Endothelial cell of umbilical vein (primary cell): ENCODE results near the gene PPP1R1A. TPM values are rescaled to one million over a fixed set of nuclear protein-coding genes. Genes with fewer than 3 reads are reported as not detected.

Source experiments
- BruUV-seq: library from RNA; stranded (reverse); fragments of 400-500 nt; replicated peaks from 2 replicates; lab custom pipeline; 2021; lab: Mats Ljungman, UMichigan
- CTCF ChIA-PET: fragments of 300-600, 350-600 bp; sonication (Branson Sonifier 250); formaldehyde crosslinking; loops from one replicate; lab custom pipeline; 2021; ENCODE audit warnings: antibody characterized with exemption, inconsistent platforms; lab: Charles Lee
- POLR2A ChIA-PET: fragments of 300-600, 350-600 bp; sonication (Branson Sonifier 250); formaldehyde crosslinking; loops from one replicate; lab custom pipeline; 2021; ENCODE audit warnings: antibody characterized with exemption, inconsistent platforms; lab: Charles Lee
- DNase-seq: peaks from one replicate; pipeline ENCODE4 v3.0.0-alpha.2; 2011; ENCODE audit warnings: low read depth, low spot score
- FAIRE-seq: peaks from 2 replicates; lab custom pipeline; 2011; peaks lifted over from hg19 to GRCh38; lab: Jason Lieb, UNC
- H2AFZ ChIP-seq: 2 replicates; pipeline ENCODE4 v1.6.0; 2012; ENCODE audit warnings: low read depth, low read length, control low read depth, inconsistent platforms
- H3K27ac ChIP-seq: 2 replicates; pipeline ENCODE4 v1.5.1; 2011; ENCODE audit warnings: low read depth, mild to moderate bottlenecking, control low read depth, low read length, moderate library complexity; ENCODE audit not compliant: insufficient read depth
- H3K27me3 ChIP-seq, 2 experiments: 2 replicates each; pipeline versions ENCODE4 v1.6.0 to v1.6.1; 2011; ENCODE audit warnings: low read length in 2 of 2, mixed read lengths in 1 of 2; ENCODE audit not compliant: control insufficient read depth in 2 of 2, insufficient read depth in 2 of 2
- H3K36me3 ChIP-seq, 2 experiments: 2 replicates in 1 of 2; 3 replicates in 1 of 2; pipeline ENCODE4 v1.5.1; 2011; ENCODE audit warnings: low read length in 2 of 2, mild to moderate bottlenecking in 1 of 2, moderate library complexity in 1 of 2; ENCODE audit not compliant: control insufficient read depth in 2 of 2, insufficient read depth in 2 of 2; ENCODE audit errors: extremely low read depth in 1 of 2
- H3K4me1 ChIP-seq: 3 replicates; pipeline ENCODE4 v1.5.1; 2011; ENCODE audit warnings: mild to moderate bottlenecking, low read length; ENCODE audit not compliant: control insufficient read depth, insufficient read depth; ENCODE audit errors: extremely low read depth
- H3K4me2 ChIP-seq: 2 replicates; pipeline ENCODE4 v1.6.1; 2011; ENCODE audit warnings: low read length, control low read depth, mixed read lengths; ENCODE audit not compliant: insufficient read depth
- H3K4me3 ChIP-seq, 3 experiments: fragments of 200-600 bp in 1 of 3; sonication (generic), shearing (Covaris generic) in 1 of 3; replicated peaks in 1 of 3; 2 replicates each; pipeline ENCODE4 v1.5.1; 2011 to 2016; ENCODE audit warnings: control low read depth in 3 of 3, low read length in 3 of 3, mild to moderate bottlenecking in 2 of 3, inconsistent platforms in 1 of 3, low read depth in 1 of 3, moderate library complexity in 1 of 3; ENCODE audit not compliant: insufficient read depth in 1 of 3
- H3K79me2 ChIP-seq: 2 replicates; pipeline ENCODE4 v1.6.0; 2012; ENCODE audit warnings: low read length, inconsistent platforms; ENCODE audit not compliant: control insufficient read depth, insufficient read depth
- H3K9ac ChIP-seq: replicated peaks from 2 replicates; pipeline ENCODE3; 2011; ENCODE audit warnings: low read length, control low read depth; ENCODE audit not compliant: insufficient read depth; ENCODE audit errors: extremely low read depth
- H3K9me1 ChIP-seq: replicated peaks from 3 replicates; pipeline ENCODE4 v1.6.0; 2011; ENCODE audit warnings: mild to moderate bottlenecking, low read length; ENCODE audit not compliant: control insufficient read depth, insufficient read depth; ENCODE audit errors: extremely low read depth
- H3K9me3 ChIP-seq: replicated peaks from 2 replicates; pipeline ENCODE4 v1.5.1; 2012; ENCODE audit warnings: low read length, inconsistent platforms; ENCODE audit not compliant: control insufficient read depth, insufficient read depth
- H4K20me1 ChIP-seq: replicated peaks from 2 replicates; pipeline ENCODE3; 2011; ENCODE audit warnings: mild to moderate bottlenecking, low read length; ENCODE audit not compliant: control insufficient read depth, insufficient read depth; ENCODE audit errors: extremely low read depth
- CTCF ChIP-seq, 2 donors: IDR thresholded peaks; 1 replicate in 1 of 2; 2 replicates in 1 of 2; pipeline ENCODE4 v1.5.1; 2011; ENCODE audit warnings: low read length in 2 of 2, mild to moderate bottlenecking in 2 of 2, moderate library complexity in 2 of 2, control low read depth in 1 of 2, inconsistent platforms in 1 of 2, low read depth in 1 of 2; ENCODE audit not compliant: insufficient read depth in 1 of 2; ENCODE audit errors: extremely low read depth in 1 of 2
- EZH2 ChIP-seq: IDR thresholded peaks from 2 replicates; pipeline ENCODE4 v1.6.1; 2012; ENCODE audit warnings: borderline replicate concordance, low read depth, mild to moderate bottlenecking, moderate library complexity, low read length, inconsistent platforms; ENCODE audit not compliant: severe bottlenecking
- FOS ChIP-seq: IDR thresholded peaks from 2 replicates; pipeline ENCODE4 v1.6.1; 2011; ENCODE audit warnings: mild to moderate bottlenecking, low read length, moderate library complexity, borderline replicate concordance; ENCODE audit not compliant: insufficient read depth
- GATA2 ChIP-seq: IDR thresholded peaks from 2 replicates; pipeline ENCODE4 v1.7.0; 2011; ENCODE audit warnings: low read depth, mild to moderate bottlenecking, moderate library complexity, mixed read lengths, low read length; ENCODE audit not compliant: insufficient read length, insufficient read depth
- JUN ChIP-seq: IDR thresholded peaks from 2 replicates; pipeline ENCODE4 v1.6.1; 2011; ENCODE audit warnings: borderline replicate concordance, low read depth; ENCODE audit not compliant: insufficient read length, insufficient read depth
- MYC ChIP-seq: IDR thresholded peaks from one replicate; pipeline ENCODE4 v1.6.1; 2011; ENCODE audit warnings: mild to moderate bottlenecking, low read depth, low read length
- POLR2A ChIP-seq: IDR thresholded peaks from 2 replicates; pipeline ENCODE4 v1.6.1; 2012; ENCODE audit warnings: low read depth, mild to moderate bottlenecking, control low read depth, low read length
- POLR2AphosphoS5 ChIP-seq: IDR thresholded peaks from 2 replicates; pipeline ENCODE4 v1.6.1; 2012; ENCODE audit warnings: low read depth, mild to moderate bottlenecking, control low read depth, low read length, moderate library complexity; ENCODE audit not compliant: insufficient read depth
- dilution Hi-C: fragments of 300-500 bp; cut with MboI; formaldehyde crosslinking; loops from one replicate; pipeline ENCODE4 v1.15.0; 2019; ENCODE audit warnings: low sequenced_read_pairs; ENCODE audit not compliant: extremely low pct_ligation_motif_present
- intact Hi-C: fragments of 100-400 bp; cut with micrococcal nuclease; formaldehyde crosslinking; loops from one replicate; pipeline ENCODE4 v1.10.0; 2022
- polyA plus RNA-seq, 4 experiments: library from polyadenylated mRNA; depleted of rRNA in 3 of 4; stranded (reverse) in 3 of 4; unstranded in 1 of 4; fragments of >200 nt; gene quantifications; 2 replicates each; pipeline versions ENCODE4 v1.2.1 to v1.2.3, GENCODE V29; 2011 to 2012; ENCODE audit warnings: missing spikeins in 1 of 4
- total RNA-seq: library from RNA; stranded (reverse); gene quantifications from 2 replicates; pipeline ENCODE4 v1.2.3, GENCODE V29; 2021
- TF ChIP-seq, protein P1 (sequence below): IDR thresholded peaks from 2 replicates; pipeline ENCODE4 v1.6.1; 2011; ENCODE audit not compliant: insufficient read depth, insufficient read length

The PPP1R1A gene
- total and polyA plus RNA-seq, 2 donors (not counting 3 experiments of a cell fraction or from before 2014, with no cell fraction given) = not detected

- no TSS peak for BruUV-seq
- no peak overlapping the region for H3K27ac ChIP-seq
- POLR2A ChIA-PET = no interaction called here
- peaks cover 11 to 14% of the 10 kb centered on the region in 2 experiments for H3K27me3 ChIP-seq
- intact Hi-C loops = no loop called here
- no peaks in the 10 kb centered on the region for H3K9me1 ChIP-seq
- dilution Hi-C loops = no loop called here
- FAIRE-seq (no peak), DNase-seq (no peak)
- no peak overlapping the region for H3K4me3 ChIP-seq
- no peaks in the 10 kb centered on the region for H3K79me2 ChIP-seq
- H3K9me3 ChIP-seq = no peaks in the 10 kb centered on the region
- no peaks in the 10 kb centered on the region for H4K20me1 ChIP-seq
- no peak for TF ChIP-seq GATA2
- TF ChIP-seq CTCF (IDR thresholded peaks at IDR 0.05; ENCODE audit: extremely low read depth in 1 of 2, insufficient read depth in 1 of 2, low read depth in 1 of 2, low read length in 2 of 2) = no peak
- TF ChIP-seq EZH2 = no peak
- TF ChIP-seq, protein P1, sequence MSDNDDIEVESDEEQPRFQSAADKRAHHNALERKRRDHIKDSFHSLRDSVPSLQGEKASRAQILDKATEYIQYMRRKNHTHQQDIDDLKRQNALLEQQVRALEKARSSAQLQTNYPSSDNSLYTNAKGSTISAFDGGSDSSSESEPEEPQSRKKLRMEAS = no peak
- no peak for TF ChIP-seq FOS
- no peak for TF ChIP-seq POLR2AphosphoS5
- no peak for TF ChIP-seq MYC
- no peak for TF ChIP-seq POLR2A
- no peak for TF ChIP-seq JUN
- H3K4me1 ChIP-seq = no peaks in the 10 kb centered on the region
- no peak overlapping the region for H3K9ac ChIP-seq
- no peak overlapping the region for H3K4me2 ChIP-seq
- no peaks in the 10 kb centered on the region for H3K36me3 ChIP-seq
- H2AFZ ChIP-seq = no peak overlapping the region
- CTCF ChIA-PET = interaction anchor here (1.9 kb wide), 1 partner anchor 11 kb away, joined by 10 read pairs; no protein-coding TSS in a partner anchor
These were observed 50.2 kb downstream of the PPP1R1A start for GRCh38 chr12:54538136-54538700.
